HuH-7 (cell line): ENCODE measurements around the gene RASGEF1B.

Source experiments
- DNase-seq: peaks from one replicate; pipeline ENCODE4 v3.0.0; 2011; ENCODE audit warnings: low spot score

RASGEF1B gene

GRCh38 chr4:81465406-81466340, 6.0 kb downstream of the RASGEF1B start:
- no peak for DNase-seq

GRCh38 chr4:81460834-81461233, 10.9 kb downstream of the RASGEF1B start:
- no peak for DNase-seq

DNA sequence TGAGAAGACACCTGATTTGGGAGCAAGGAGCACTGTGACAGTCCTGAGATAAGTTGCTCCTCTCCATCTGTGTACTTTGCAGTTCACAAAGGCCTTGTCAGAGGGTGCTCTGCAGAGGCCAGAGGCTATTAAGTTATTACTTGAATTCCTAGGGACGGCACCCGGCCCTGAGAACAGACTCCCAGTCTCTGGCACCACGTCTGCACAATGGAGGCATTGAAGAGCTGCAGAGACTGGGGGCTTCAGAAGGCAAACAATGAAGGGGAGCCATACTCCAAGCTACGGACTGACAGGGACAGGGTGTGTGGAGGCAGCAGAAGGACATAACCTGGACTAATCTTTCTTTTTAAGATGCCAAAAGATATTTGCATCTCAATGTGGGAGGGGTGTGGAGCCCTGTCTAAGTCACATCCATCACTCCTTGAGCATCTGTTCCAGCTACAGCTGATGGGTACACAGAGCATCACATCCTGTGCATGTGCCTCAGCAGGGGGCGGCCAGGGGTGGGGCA, 11.5 kb downstream of the RASGEF1B start:
- DNase-seq, result no peak

- DNase-seq, result no peak
These were observed 12.5 kb downstream of the RASGEF1B start for GRCh38 chr4:81459228-81459627.

- no peak for DNase-seq
These were observed 13.7 kb downstream of the RASGEF1B start for GRCh38 chr4:81457921-81458520.

DNA sequence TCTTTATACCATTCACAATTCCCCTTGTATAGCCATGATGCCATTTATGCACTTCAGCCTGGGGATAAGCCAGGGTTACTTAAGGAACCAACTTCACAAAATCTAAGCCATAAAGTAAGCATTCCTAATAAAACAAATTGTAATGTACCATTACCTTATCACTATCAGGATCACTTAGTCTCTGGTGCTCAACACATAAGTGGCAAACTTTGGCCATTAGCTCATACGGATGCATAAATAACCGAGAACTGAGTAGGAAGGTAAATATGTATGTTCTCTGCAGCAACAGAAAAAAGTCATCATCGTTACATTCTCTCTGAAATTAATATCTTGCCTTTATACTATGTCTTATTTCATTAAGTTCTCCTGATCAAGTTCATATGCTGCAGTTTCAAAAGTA, 14.4 kb downstream of the RASGEF1B start:
- no peak for DNase-seq

DNA sequence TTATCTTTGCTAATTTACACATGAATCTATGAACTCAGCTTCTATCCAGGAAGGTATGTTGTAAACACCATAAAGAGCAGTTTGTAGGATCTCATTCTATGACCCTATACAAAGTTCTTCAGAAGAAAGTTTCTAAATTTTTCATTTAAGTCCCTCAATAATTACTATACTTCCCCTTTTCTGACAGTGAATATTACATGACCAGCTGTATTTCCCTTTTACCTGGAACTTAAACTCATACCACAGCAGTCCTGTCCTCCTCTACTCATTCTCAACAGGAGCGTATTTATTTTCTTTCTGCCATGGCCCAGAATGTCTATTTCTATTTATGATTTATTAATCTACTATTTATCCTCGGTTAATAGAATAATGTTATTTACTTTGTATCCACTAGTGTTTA, 15.8 kb downstream of the RASGEF1B start:
- DNase-seq, result no peak

GRCh38 chr4:81454948-81455347, 16.8 kb downstream of the RASGEF1B start:
- no peak for DNase-seq

GRCh38 chr4:81454499-81454898, 17.2 kb downstream of the RASGEF1B start:
- no peak for DNase-seq

DNA sequence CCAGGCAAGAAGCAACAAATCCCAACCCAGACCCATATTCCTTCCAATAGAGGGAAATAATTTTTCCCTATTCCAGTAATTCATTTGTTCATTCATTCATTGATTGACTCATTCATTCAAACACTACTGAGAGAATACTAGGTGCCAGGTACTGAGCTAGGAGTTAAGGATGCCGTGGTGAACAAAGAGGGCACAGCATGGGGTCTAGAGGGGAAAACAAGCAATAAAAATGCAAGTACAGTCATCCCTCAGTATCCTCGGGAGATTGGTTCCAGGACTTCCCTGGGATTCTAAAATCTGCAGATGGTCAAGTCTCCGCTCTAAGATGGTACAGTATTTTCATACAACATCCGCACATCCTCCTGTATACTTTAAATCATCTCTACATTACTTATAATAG, 18.7 kb downstream of the RASGEF1B start:
- no peak for DNase-seq

GRCh38 chr4:81452452-81453006, 19.2 kb downstream of the RASGEF1B start:
- no peak for DNase-seq

DNA sequence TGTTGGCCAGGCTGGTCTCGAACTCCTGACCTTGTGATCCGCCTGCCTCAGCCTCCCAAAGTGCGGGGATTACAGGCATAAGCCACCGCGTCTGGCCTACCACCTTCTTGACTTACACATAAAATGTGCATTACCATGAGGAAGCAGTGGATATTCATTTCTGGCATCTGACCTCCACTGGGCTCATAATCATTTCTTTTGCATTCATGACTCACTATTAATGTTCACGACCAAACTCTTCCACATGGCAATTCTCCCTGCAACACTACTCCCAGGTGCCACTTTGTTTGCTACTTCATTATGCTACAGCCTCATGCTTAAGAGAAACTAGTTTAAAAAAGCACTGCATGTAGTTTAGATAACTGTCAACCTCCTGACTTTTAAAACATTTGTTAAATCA, 22.7 kb downstream of the RASGEF1B start:
- DNase-seq, result no peak

- no peak for DNase-seq
These were observed 24.0 kb downstream of the RASGEF1B start for GRCh38 chr4:81447566-81448229.

DNA sequence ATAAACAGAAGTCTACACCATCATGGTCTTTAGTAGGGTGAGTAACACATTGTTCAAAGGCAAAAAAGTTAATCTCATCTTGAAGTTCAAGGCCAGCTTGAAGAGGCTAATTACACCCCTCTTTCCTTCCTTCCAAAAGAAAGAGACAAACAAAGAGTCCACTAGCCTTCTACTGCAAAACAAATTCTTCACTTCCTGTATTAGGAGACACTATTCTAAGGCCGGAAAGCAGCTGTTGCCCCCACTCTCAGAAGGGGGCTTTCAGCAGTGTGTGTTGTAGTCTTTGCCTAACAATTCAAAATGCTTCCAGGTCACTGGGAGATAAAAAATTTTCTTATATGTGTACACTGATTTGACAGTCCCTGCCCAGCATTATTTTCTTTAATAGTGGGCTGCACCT, 25.1 kb downstream of the RASGEF1B start:
- DNase-seq, result no peak

DNA sequence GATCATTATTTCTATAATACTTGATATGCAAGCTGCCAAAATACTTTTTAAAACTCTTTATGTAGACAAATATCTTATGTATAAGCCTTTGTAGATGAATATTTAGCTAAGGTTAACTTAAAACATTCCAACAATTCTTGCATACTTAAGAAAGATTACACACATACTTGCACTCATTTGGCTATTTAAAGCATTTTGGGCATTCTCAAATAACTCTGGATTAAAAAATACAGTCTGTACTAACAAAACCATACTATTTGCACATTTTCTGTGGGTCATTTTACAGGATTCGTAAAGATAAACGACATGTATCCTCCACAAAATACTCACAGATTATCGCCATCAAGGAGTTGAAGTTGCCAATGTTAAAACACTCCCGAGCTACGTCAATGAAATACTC, 26.5 kb downstream of the RASGEF1B start:
- no peak for DNase-seq

- no peak for DNase-seq
These were observed 29.1 kb downstream of the RASGEF1B start for GRCh38 chr4:81442484-81443085.

GRCh38 chr4:81440949-81441348, 30.8 kb downstream of the RASGEF1B start:
- no peak for DNase-seq

- no peak for DNase-seq
These were observed 34.6 kb downstream of the RASGEF1B start for GRCh38 chr4:81436941-81437574.

GRCh38 chr4:81436096-81436495, 35.6 kb downstream of the RASGEF1B start:
- DNase-seq, result no peak

- no peak for DNase-seq
These were observed 38.9 kb downstream of the RASGEF1B start for GRCh38 chr4:81432825-81433224.

- DNase-seq, result no peak
These were observed 39.7 kb downstream of the RASGEF1B start for GRCh38 chr4:81431971-81432370.

DNA sequence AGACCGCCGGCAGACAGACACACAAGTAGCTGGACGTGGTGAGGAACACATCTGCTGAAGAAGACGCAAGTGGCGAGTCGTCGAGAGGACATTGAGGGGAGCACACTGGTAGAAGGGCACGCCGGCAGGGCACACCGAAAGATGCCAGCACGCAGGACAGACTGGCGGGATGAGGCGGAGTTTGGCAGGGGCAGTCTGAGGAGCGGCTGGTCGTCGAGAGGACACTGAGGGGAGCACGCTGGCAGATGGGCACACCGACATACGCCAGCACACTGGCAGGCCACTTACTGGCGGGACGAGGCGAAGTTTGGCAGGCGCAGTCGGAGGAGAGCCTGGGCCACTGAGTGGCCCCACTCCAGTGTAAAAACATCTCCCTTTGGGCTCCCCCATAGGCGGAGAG, 42.1 kb downstream of the RASGEF1B start:
- no peak for DNase-seq
